ENCODE data around the gene PCDHA1. TPM values are rescaled to one million over a fixed set of nuclear protein-coding genes. Genes with fewer than 3 reads are reported as not detected.

The PCDHA1 gene
- total RNA-seq, 1 donor from 2014 or later, result not detected

DNA sequence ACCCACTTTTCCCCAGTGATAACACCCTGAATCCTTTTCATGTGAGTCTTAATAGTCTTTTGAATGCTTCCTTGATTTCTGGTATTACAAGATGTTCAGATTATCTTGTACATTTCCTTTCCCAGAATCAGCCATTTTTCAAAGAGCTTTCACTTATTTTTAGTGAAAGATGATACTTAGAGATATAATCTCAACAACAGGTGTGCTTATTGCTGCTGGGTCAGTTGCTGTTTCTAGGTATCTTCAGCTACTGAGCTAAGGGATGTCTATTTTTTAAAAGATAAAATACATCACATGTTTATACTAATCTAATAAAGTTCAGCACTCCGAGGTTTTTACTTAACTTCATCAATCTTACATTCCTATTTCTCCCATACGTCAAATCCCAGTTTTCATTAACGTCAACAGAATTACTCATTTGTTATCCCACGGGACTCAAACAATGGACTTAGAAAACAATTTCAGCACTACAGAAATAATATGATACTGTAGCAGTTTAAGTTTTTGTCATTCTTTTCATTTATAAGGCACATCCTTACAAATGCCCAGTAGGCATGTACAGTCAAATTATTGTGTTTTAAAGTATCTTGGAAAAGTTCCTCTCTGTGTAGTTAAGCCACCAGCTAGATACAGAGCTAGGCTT is 149.1 kb downstream of the PCDHA1 start:
- Mint-ChIP-seq H3K9me3 (no peaks in the 10 kb centered on the region), H3K36me3 (no peaks in the 10 kb centered on the region), H3K27me3 (no peaks in the 10 kb centered on the region), H3K4me1 (ENCODE audit: unreplicated experiment) (no peaks in the 10 kb centered on the region), H3K4me3 (no peak overlapping the region), H3K27ac (no peak overlapping the region)
- TF ChIP-seq, protein P1, sequence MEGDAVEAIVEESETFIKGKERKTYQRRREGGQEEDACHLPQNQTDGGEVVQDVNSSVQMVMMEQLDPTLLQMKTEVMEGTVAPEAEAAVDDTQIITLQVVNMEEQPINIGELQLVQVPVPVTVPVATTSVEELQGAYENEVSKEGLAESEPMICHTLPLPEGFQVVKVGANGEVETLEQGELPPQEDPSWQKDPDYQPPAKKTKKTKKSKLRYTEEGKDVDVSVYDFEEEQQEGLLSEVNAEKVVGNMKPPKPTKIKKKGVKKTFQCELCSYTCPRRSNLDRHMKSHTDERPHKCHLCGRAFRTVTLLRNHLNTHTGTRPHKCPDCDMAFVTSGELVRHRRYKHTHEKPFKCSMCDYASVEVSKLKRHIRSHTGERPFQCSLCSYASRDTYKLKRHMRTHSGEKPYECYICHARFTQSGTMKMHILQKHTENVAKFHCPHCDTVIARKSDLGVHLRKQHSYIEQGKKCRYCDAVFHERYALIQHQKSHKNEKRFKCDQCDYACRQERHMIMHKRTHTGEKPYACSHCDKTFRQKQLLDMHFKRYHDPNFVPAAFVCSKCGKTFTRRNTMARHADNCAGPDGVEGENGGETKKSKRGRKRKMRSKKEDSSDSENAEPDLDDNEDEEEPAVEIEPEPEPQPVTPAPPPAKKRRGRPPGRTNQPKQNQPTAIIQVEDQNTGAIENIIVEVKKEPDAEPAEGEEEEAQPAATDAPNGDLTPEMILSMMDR (conservative IDR thresholded peaks at IDR 0.05), result no peak
- DNase-seq (ENCODE audit: extremely low spot score, unreplicated experiment), result no peak

GRCh38 chr5:140946578-140946977 is 160.6 kb downstream of the PCDHA1 start:
- Mint-ChIP-seq H3K9me3 (peaks cover 4% of the 10 kb centered on the region), H3K27ac (no peak overlapping the region), H3K36me3 (peaks cover 8% of the 10 kb centered on the region), H3K27me3 (no peaks in the 10 kb centered on the region), H3K4me3 (no peak overlapping the region), H3K4me1 (ENCODE audit: unreplicated experiment) (no peaks in the 10 kb centered on the region)
- DNase-seq (ENCODE audit: extremely low spot score, unreplicated experiment), result no peak
- TF ChIP-seq, protein P1 (conservative IDR thresholded peaks at IDR 0.05), result no peak

DNA sequence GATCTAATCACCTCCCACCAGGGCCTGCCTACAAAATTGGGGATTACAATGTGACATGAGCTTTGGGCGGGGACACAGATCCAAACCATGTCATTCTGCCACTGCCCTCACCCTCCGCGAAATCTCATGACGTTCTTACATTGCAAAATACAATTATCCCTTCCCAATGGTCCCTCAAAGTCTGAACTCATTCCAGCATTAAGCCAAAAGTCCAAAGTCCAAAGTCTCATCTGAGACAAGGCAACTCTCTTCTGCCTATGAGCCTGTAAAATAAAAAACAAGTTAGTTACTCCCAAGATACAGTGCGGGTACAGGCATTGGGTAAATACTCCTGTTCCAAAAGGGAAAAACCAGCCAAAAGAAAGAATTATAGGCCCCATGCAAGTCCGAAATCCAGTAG is 165.7 kb downstream of the PCDHA1 start:
- TF ChIP-seq, protein P1 (conservative IDR thresholded peaks at IDR 0.05), result no peak
- Mint-ChIP-seq H3K9me3 (peaks cover 4% of the 10 kb centered on the region), H3K36me3 (peaks cover under 1% of the 10 kb centered on the region), H3K27me3 (no peaks in the 10 kb centered on the region), H3K27ac (no peak overlapping the region), H3K4me1 (ENCODE audit: unreplicated experiment) (no peaks in the 10 kb centered on the region), H3K4me3 (no peak overlapping the region)
- DNase-seq (ENCODE audit: extremely low spot score, unreplicated experiment), result no peak

DNA sequence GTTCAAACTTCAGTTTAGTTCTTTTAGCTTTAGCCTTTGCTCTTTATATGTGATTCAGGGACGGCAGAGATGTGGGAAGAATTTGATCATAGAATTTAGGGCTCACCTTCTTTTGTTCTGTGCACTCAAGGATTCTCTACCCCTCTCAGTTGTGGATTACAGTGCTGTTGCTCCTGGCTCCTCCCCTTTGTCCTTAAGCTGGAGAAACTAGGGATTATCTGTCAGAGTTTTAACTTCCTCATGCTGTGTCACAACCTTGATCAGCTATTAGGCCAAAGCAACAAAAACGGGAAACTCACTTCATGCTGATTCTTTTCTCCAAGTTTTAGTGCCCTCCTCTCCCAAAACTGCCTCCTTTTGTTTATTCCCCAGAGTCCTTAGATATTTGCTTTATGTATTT is 167.3 kb downstream of the PCDHA1 start:
- DNase-seq (ENCODE audit: extremely low spot score, unreplicated experiment), result no peak
- H3K4me3 Mint-ChIP-seq, result no peak overlapping the region
- H3K27ac Mint-ChIP-seq, result no peak overlapping the region
- H3K4me1 Mint-ChIP-seq (ENCODE audit: unreplicated experiment), result no peaks in the 10 kb centered on the region
- no peaks in the 10 kb centered on the region for H3K36me3 Mint-ChIP-seq
- TF ChIP-seq, protein P1 (conservative IDR thresholded peaks at IDR 0.05), result no peak
- H3K27me3 Mint-ChIP-seq, result no peaks in the 10 kb centered on the region
- H3K9me3 Mint-ChIP-seq, result peaks cover 4% of the 10 kb centered on the region

GRCh38 chr5:140962190-140962589 is 176.2 kb downstream of the PCDHA1 start:
- Mint-ChIP-seq H3K9me3 (no peaks in the 10 kb centered on the region), H3K27ac (no peak overlapping the region), H3K27me3 (peaks cover 17% of the 10 kb centered on the region), H3K4me1 (ENCODE audit: unreplicated experiment) (peaks cover 10% of the 10 kb centered on the region), H3K4me3 (no peak overlapping the region), H3K36me3 (no peaks in the 10 kb centered on the region)
- no peak for DNase-seq (ENCODE audit: extremely low spot score, unreplicated experiment)
- TF ChIP-seq, protein P1 (conservative IDR thresholded peaks at IDR 0.05), result no peak

Data from type B pancreatic cell (in vitro differentiated cells).